SIG-M5 treated with dmso at 0.1 percent for 504 hours (cell line): ENCODE data around the gene GHITM.
"Not testable (repeated sequence)": the region's sequence is repeated elsewhere in the genome, so short reads cannot be mapped to it uniquely, and the experiment has no call there.

Source experiments
- DNase-seq: peaks from one replicate; lab custom pipeline; 2025; ENCODE audit not compliant: unreplicated experiment; lab: John Stamatoyannopoulos, UW

GHITM gene

GRCh38 chr10:84175436-84175835, 36.1 kb downstream of the GHITM start:
- DNase-seq: no peak

GRCh38 chr10:84176351-84176750, 37.0 kb downstream of the GHITM start:
- DNase-seq: no peak

GRCh38 chr10:84176836-84177474, 37.6 kb downstream of the GHITM start:
- DNase-seq: no peak

- no peak for DNase-seq
These were observed 38.3 kb downstream of the GHITM start for GRCh38 chr10:84177541-84178141.

GRCh38 chr10:84178160-84178609, 38.9 kb downstream of the GHITM start:
- no peak for DNase-seq

GRCh38 chr10:84179059-84179710, 39.9 kb downstream of the GHITM start:
- no peak for DNase-seq

- not testable (repeated sequence) for DNase-seq
These were observed 41.1 kb downstream of the GHITM start for GRCh38 chr10:84180386-84180785.

GRCh38 chr10:84181631-84182030, 42.3 kb downstream of the GHITM start:
- no peak for DNase-seq

- DNase-seq: no peak
These were observed 45.2 kb downstream of the GHITM start for GRCh38 chr10:84184517-84184916.

GRCh38 chr10:84185526-84186175, 46.3 kb downstream of the GHITM start:
- DNase-seq: no peak

GRCh38 chr10:84188815-84189214, 49.5 kb downstream of the GHITM start:
- DNase-seq: no peak

GRCh38 chr10:84190621-84191020, 51.3 kb downstream of the GHITM start:
- no peak for DNase-seq

GRCh38 chr10:84191106-84191505, 51.8 kb downstream of the GHITM start:
- no peak for DNase-seq

- no peak for DNase-seq
These were observed 54.0 kb downstream of the GHITM start for GRCh38 chr10:84193327-84193726.

- DNase-seq: no peak
These were observed 54.6 kb downstream of the GHITM start for GRCh38 chr10:84193846-84194423.

GRCh38 chr10:84194424-84195043, 55.2 kb downstream of the GHITM start, which contains the start of gene CDHR1:
TSS of gene CDHR1 (plus strand) at chr10:84194537. CDS start at chr10:84194761, 224 bp downstream.
- no peak for DNase-seq

GRCh38 chr10:84195044-84195830, 55.9 kb downstream of the GHITM start:
- no peak for DNase-seq

GRCh38 chr10:84196083-84196482, 56.8 kb downstream of the GHITM start:
- no peak for DNase-seq

- DNase-seq: no peak
These were observed 57.6 kb downstream of the GHITM start for GRCh38 chr10:84196941-84197340.

- no peak for DNase-seq
These were observed 58.3 kb downstream of the GHITM start for GRCh38 chr10:84197643-84198042.
